Left lung (tissue), 14 donors: ENCODE data around the gene LPAR3. TPM values are rescaled to one million over a fixed set of nuclear protein-coding genes. Genes with fewer than 3 reads are reported as not detected.

ENCODE experiments used
- ATAC-seq: fragments of 200-7000 bp; cut with Tn5 transposase; one replicate; pipeline ENCODE4 v1.9.1; 2020; ENCODE audit warnings: moderate library complexity
- DNase-seq, 4 donors: peaks; one replicate each; pipeline ENCODE4 v3.0.0-alpha.2; 2013 to 2020
- H3K27ac ChIP-seq, 2 donors: fragments of 200-600 bp; sonication (generic) in 1 of 2; one replicate each; pipeline versions ENCODE4 v1.5.0 to v1.8.0; 2020 to 2021
- H3K27me3 ChIP-seq, 2 donors: fragments of 200-600 bp; sonication (generic) in 1 of 2; one replicate each; pipeline versions ENCODE4 v1.5.0 to v1.8.0; 2020 to 2021
- H3K36me3 ChIP-seq, 2 donors: fragments of 200-600 bp; sonication (generic) in 1 of 2; one replicate each; pipeline versions ENCODE4 v1.5.0 to v1.8.0; 2020 to 2021
- H3K4me1 ChIP-seq, 2 donors: fragments of 200-600 bp; one replicate each; pipeline ENCODE4 v1.8.0; 2021
- H3K4me3 ChIP-seq, 2 donors: fragments of 200-600 bp; sonication (generic) in 1 of 2; one replicate each; pipeline versions ENCODE4 v1.5.0 to v1.8.0; 2020 to 2021; ENCODE audit warnings: mild to moderate bottlenecking in 1 of 2
- H3K9me3 ChIP-seq, 2 donors: fragments of 200-600 bp; sonication (generic) in 1 of 2; one replicate each; pipeline versions ENCODE4 v1.5.0 to v1.8.0; 2020 to 2021
- CTCF ChIP-seq, 2 donors: fragments of 200-600 bp; sonication (generic) in 1 of 2; IDR thresholded peaks; one replicate each; pipeline versions ENCODE4 v1.5.0 to v1.8.0; 2021; ENCODE audit warnings: antibody characterized with exemption in 2 of 2
- intact Hi-C, 2 donors: fragments of 100-400 bp; cut with DNase I; formaldehyde crosslinking; loops; one replicate each; pipeline versions ENCODE4 v1.11.2 to v1.14.2; 2022
- long read RNA-seq, 12 donors: library from polyadenylated mRNA in 2 of 12; unstranded in 2 of 12; transcript quantifications; one replicate each; pipeline ENCODE4 v2.0.0 and lab custom pipeline, GENCODE V29; 2019 to 2026
- polyA plus RNA-seq, 6 donors: library from polyadenylated mRNA; unstranded; fragments of 120-200 nt; gene quantifications; one replicate each; pipeline ENCODE4 v1.2.1, GENCODE V29; 2013; ENCODE audit not compliant: insufficient read length in 6 of 6
- total RNA-seq, 2 donors: library from RNA; stranded (reverse); fragmentation: NEBNext Ultra II Directional; extraction: Animal tissue kit (Norgen Biotek cat#: 25700); gene quantifications; one replicate each; pipeline ENCODE4 v1.2.1, GENCODE V29; 2021
- donor health status: DM: no; HTN: yes; CAD: no.
- donor health status: DM: no; HTN: no; CAD: no.

Gene LPAR3
- total RNA-seq (1 to 10 TPM in 1 of 2 donors, under 1 TPM in 1; 0.32 to 2.7 TPM), polyA plus RNA-seq (1 to 10 TPM; 1.1 to 3.7 (median 1.7) TPM)
- long read RNA-seq, donor 1 = 0 reads
- long read RNA-seq, donor 2 = 0 reads
- long read RNA-seq, donor 3 = 0 reads
- long read RNA-seq, donor 4 = 0 reads
- long read RNA-seq, donor 5, partial matches to known transcripts = 0 of 2 reads
- long read RNA-seq, donor 5, other reads (novel, unspliced or antisense) = 0 of 2 reads
- long read RNA-seq, donor 6 = 0 reads
- long read RNA-seq, donor 7 = 0 reads
- long read RNA-seq, donor 8, partial matches to known transcripts = 0 of 1 reads
- long read RNA-seq, donor 8, other reads (novel, unspliced or antisense) = 0 of 1 reads
- long read RNA-seq, donor 9 = 0 reads
- long read RNA-seq, donor 10 = 0 reads
- long read RNA-seq, donor 11 = 0 reads
- long read RNA-seq, donor 12 = 0 reads

- DNase-seq = peak in 2 of 4 donors; percentile 50 to 76
- no peak for TF ChIP-seq CTCF (IDR thresholded peaks at IDR 0.05)
- H3K4me3 ChIP-seq = peak within 1 kb of the TSS; percentile 21 to 31
- peak; percentile 35 for ATAC-seq
- H3K9me3 ChIP-seq = no peaks in the 10 kb centered on the region
- no peak within 1 kb of the TSS for H3K27ac ChIP-seq
- no peaks in the 10 kb centered on the region for H3K36me3 ChIP-seq
- H3K4me1 ChIP-seq = peaks cover 0 to 13% of the 10 kb centered on the region in 2 donors
- peaks cover 28 to 40% of the 10 kb centered on the region in 2 donors for H3K27me3 ChIP-seq
- intact Hi-C loops = no loop called here
These were observed at the start of gene LPAR3 for GRCh38 chr1:84892705-84893618. Gene LPAR3, minus strand, starts transcription at chr1:84893206. Its CDS starts 27,086 bp downstream, at chr1:84866120.

DNA sequence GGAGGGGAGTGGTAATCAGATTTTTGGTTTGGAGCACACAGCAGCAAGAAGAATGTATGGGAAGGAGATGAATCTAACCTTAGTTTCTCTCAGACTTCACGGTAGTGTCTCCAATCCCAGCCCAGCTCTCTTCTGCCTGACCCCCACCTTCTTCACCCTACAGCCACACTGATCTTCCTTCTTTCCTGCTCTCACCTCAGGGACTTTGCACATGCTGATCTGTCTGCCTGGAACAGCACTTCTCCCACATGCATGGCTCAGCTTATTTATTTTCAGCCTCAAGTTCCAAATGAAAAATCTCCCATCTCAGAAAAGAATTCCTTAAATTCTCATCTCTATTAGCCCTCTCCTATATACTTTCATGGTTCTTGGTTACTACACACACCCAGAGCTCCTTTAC, 48.8 kb upstream of the LPAR3 start:
- no peak for ATAC-seq
- H3K27ac ChIP-seq = no peak overlapping the region
- no peak for TF ChIP-seq CTCF (IDR thresholded peaks at IDR 0.05)
- no peak overlapping the region for H3K4me3 ChIP-seq
- H3K9me3 ChIP-seq = no peaks in the 10 kb centered on the region
- H3K27me3 ChIP-seq = no peaks in the 10 kb centered on the region
- no peaks in the 10 kb centered on the region for H3K36me3 ChIP-seq
- intact Hi-C loops = loop anchor here in 1 of 2 donors (10.0 kb wide), 1 partner anchor 133 kb away; no protein-coding TSS in a partner anchor
- DNase-seq = no peak
- H3K4me1 ChIP-seq = peaks cover 2 to 14% of the 10 kb centered on the region in 2 donors

DNA sequence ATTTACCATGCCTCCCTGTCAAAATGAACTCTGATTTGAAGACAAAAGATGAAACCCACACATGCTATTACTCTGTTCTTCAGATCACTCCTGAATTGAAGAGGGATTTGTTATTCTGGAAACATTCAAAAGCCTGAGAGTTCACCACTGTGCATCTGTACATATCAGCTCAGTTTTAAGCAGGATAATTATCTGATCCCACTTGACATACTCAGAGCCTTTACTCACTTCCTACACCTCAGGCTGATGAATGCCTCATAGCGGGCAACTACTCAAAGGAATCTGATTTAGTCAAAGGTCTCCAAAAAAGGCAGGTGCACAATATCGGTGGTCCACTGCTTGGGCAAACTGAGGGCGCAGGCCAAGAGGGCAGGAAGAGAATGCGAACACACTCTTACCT, 47.5 kb upstream of the LPAR3 start:
- no peak for TF ChIP-seq CTCF (IDR thresholded peaks at IDR 0.05)
- no peaks in the 10 kb centered on the region for H3K27me3 ChIP-seq
- H3K9me3 ChIP-seq = no peaks in the 10 kb centered on the region
- ATAC-seq (no peak), DNase-seq (no peak)
- H3K36me3 ChIP-seq = no peaks in the 10 kb centered on the region
- no peak overlapping the region for H3K27ac ChIP-seq
- intact Hi-C loops = loop anchor here in 1 of 2 donors (10.0 kb wide), 1 partner anchor 134 kb away; no protein-coding TSS in a partner anchor
- H3K4me3 ChIP-seq = no peak overlapping the region
- peaks cover 0 to 6% of the 10 kb centered on the region in 2 donors for H3K4me1 ChIP-seq

GRCh38 chr1:84939761-84940160, 46.8 kb upstream of the LPAR3 start:
- no peak for TF ChIP-seq CTCF (IDR thresholded peaks at IDR 0.05)
- intact Hi-C loops = loop anchor here in 1 of 2 donors (10.0 kb wide), 1 partner anchor 135 kb away; no protein-coding TSS in a partner anchor
- no peak overlapping the region for H3K4me3 ChIP-seq

More at GRCh38 chr1:84939761-84940160, 46.8 kb upstream of the LPAR3 start:
- DNase-seq (no peak), ATAC-seq (no peak)
- H3K36me3 ChIP-seq = no peaks in the 10 kb centered on the region
- no peaks in the 10 kb centered on the region for H3K27me3 ChIP-seq
- no peak overlapping the region for H3K27ac ChIP-seq
- peaks cover 0 to 2% of the 10 kb centered on the region in 2 donors for H3K4me1 ChIP-seq
- no peaks in the 10 kb centered on the region for H3K9me3 ChIP-seq
